SK-MEL-5 (cell line): ENCODE results near the gene IFTAP. TPM values are rescaled to one million over a fixed set of nuclear protein-coding genes. Genes with fewer than 3 reads are reported as not detected.

Experiments used
- DNase-seq: peaks from one replicate; pipeline ENCODE4 v3.0.0-alpha.2; 2016; ENCODE audit warnings: low read depth, low spot score
- in situ Hi-C: cut with HindIII; loops from 2 replicates; pipeline ENCODE4 v1.10.0; 2016; ENCODE audit warnings: low sequenced_read_pairs, high pct_unique_total_duplicates, low pct_unique_long_range_greater_than_20kb
- total RNA-seq: library from RNA; depleted of rRNA; stranded (reverse); fragments of >200 nt; shearing (Covaris generic); gene quantifications from 2 replicates; pipeline ENCODE4 v1.2.3, GENCODE V29; 2014; rRNA removed

The IFTAP gene
- total RNA-seq, 1 experiment from 2014 or later = 33.6 TPM

DNA sequence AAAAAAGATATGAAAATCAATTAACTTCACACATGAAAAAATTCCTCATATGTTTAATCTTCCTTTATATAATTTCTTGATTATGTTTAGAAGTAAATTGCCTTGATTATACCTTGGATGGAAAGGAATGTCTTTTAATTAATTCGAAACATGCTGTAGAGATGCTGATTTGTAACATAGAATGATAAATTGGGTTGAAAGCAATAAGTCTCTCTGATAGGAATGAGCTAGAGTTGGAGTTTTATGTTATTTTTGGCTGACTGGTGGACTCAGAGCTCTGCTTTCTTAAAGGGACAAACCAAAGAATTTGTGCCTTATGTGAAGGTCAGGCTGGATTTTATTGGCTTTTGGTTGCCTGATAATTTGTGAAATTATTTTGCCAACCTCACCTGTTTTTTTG, 98.4 kb downstream of the IFTAP start:
- in situ Hi-C loops = no loop called here
- DNase-seq = no peak

GRCh38 chr11:36693139-36693843, 99.0 kb downstream of the IFTAP start:
- in situ Hi-C loops = no loop called here
- DNase-seq = no peak

- in situ Hi-C loops = no loop called here
- DNase-seq = no peak
These were observed 100.8 kb downstream of the IFTAP start for GRCh38 chr11:36695111-36695510.

DNA sequence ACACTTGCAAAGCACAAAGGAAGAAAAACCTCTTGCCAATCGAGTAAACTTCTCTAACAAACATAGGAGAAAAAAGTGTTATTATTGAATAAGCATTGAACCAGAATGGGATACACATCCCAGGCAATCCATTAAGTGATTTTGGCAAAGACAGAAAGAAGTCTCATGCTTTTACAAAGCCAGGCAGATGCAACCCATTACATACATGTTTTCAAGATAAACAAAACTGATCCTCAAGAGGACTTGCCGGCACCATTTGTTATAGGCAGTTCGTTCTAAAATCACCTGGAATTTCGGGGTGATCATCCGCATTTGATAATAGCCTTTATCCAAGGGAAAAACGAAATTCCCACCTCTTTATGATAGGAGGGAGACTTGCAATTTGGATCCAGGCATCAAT, 101.3 kb downstream of the IFTAP start:
- in situ Hi-C loops = no loop called here
- no peak for DNase-seq

- in situ Hi-C loops = no loop called here
- no peak for DNase-seq
These were observed 102.2 kb downstream of the IFTAP start for GRCh38 chr11:36696550-36696949.

- in situ Hi-C loops = no loop called here
- no peak for DNase-seq
These were observed 105.0 kb downstream of the IFTAP start for GRCh38 chr11:36699271-36699670.

DNA sequence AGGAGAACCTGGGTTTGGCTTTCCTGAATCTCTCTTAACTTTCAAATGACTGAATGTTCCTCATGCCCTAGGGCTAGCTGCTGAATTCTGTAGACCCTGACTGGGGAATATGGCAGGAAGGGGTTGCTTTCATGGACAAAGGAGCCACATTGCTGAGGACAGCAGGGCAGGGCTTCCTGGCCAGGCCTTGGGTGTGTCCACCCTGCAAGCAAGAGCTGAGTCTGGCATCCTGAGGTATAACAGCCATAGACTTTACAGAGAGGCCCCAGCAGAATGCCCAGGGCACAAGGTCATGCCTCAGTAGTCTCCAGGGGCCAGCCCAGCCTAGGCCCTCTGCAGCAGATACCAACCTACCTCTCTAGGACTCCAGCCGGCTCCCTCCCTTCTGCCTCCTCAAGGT, 105.9 kb downstream of the IFTAP start:
- in situ Hi-C loops = no loop called here
- DNase-seq = no peak

GRCh38 chr11:36702330-36703054, 108.2 kb downstream of the IFTAP start:
- DNase-seq = peak; percentile 86
- in situ Hi-C loops = no loop called here

- DNase-seq = peak; percentile 2
- in situ Hi-C loops = no loop called here
These were observed 108.7 kb downstream of the IFTAP start for GRCh38 chr11:36703055-36703404.

Other genes starting within 250 kb of the IFTAP start
- gene TRAF6, start 84.2 kb upstream of the IFTAP start, total RNA-seq = 9.6 TPM in 2 replicates
- 0.61 and 0.80 TPM in 2 replicates for gene RAG1, start 26.5 kb upstream of the IFTAP start, total RNA-seq
- gene RAG2, start 3.7 kb downstream of the IFTAP start, total RNA-seq = not detected in 2 replicates